HUES48 (cell line): Measurements from ENCODE around the gene GATA5.

Source experiments
- H3K27ac ChIP-seq: one replicate; pipeline ENCODE4 v1.7.0; 2013; ENCODE audit warnings: low read depth, low read length, inconsistent platforms
- H3K27me3 ChIP-seq: 2 replicates; pipeline ENCODE4 v1.6.1; 2013; ENCODE audit warnings: mild to moderate bottlenecking, low read length; ENCODE audit not compliant: control insufficient read depth, insufficient read depth
- H3K36me3 ChIP-seq: 2 replicates; pipeline ENCODE4 v1.6.1; 2013; ENCODE audit warnings: low read length; ENCODE audit not compliant: control insufficient read depth, insufficient read depth
- H3K4me1 ChIP-seq: 2 replicates; pipeline ENCODE4 v1.6.1; 2013; ENCODE audit warnings: mild to moderate bottlenecking, low read length; ENCODE audit not compliant: control insufficient read depth, insufficient read depth
- H3K4me3 ChIP-seq: 2 replicates; pipeline ENCODE4 v1.5.1; 2013; ENCODE audit warnings: mild to moderate bottlenecking, low read depth, low read length
- H3K9ac ChIP-seq: 2 replicates; pipeline ENCODE4 v1.6.1; 2013; ENCODE audit warnings: mild to moderate bottlenecking, low read depth, low read length, moderate library complexity
- H3K9me3 ChIP-seq: 2 replicates; pipeline ENCODE4 v1.6.1; 2013; ENCODE audit warnings: low read length; ENCODE audit not compliant: control insufficient read depth, insufficient read depth

GATA5 gene

DNA sequence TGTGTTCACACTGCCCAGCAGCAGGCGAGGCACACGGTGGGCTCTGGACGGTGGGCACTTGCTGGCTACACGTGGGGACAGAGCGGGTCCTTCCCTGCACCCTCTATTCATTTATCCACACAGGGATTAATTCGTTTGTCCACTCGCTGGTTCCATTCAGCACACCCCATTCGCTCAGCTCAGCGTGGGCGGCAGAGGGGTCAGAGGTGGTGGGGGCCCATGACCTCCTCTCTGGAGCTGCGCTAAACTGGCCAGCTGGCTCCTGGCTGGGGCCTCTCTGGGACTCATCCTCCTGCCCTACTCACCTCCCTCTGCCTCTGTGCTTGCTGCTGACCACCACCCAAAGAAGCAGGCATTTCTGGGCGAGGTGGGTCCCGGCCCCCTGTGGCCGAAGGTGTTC lies 27.0 kb downstream of the GATA5 start:
- no peaks in the 10 kb centered on the region for H3K36me3 ChIP-seq
- H3K27ac ChIP-seq: no peak overlapping the region
- H3K9ac ChIP-seq: no peak overlapping the region
- no peak overlapping the region for H3K4me3 ChIP-seq
- H3K9me3 ChIP-seq: no peaks in the 10 kb centered on the region
- no peaks in the 10 kb centered on the region for H3K4me1 ChIP-seq
- no peaks in the 10 kb centered on the region for H3K27me3 ChIP-seq

DNA sequence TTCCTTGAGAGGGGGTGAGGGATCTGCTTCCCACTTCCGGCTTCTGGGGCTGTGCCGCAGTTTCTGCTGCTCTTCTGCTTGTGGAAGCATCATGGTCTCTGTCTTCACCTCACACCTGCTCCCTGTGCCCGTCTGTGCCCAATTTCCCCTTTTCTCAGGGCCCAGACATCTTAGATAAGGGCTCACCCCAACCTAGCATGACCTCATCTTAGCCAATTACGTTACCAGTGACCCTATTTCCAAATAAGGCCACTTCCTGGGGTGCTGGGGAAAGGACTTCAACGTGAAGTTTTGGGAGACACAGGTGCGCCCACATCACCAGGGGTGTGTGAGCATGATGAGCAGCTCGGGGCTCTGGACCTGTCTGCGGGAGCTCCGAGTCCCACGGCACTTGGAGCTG lies 27.8 kb downstream of the GATA5 start:
- H3K27me3 ChIP-seq: no peaks in the 10 kb centered on the region
- no peaks in the 10 kb centered on the region for H3K9me3 ChIP-seq
- H3K9ac ChIP-seq: no peak overlapping the region
- H3K4me3 ChIP-seq: no peak overlapping the region
- no peaks in the 10 kb centered on the region for H3K4me1 ChIP-seq
- no peaks in the 10 kb centered on the region for H3K36me3 ChIP-seq
- H3K27ac ChIP-seq: no peak overlapping the region

DNA sequence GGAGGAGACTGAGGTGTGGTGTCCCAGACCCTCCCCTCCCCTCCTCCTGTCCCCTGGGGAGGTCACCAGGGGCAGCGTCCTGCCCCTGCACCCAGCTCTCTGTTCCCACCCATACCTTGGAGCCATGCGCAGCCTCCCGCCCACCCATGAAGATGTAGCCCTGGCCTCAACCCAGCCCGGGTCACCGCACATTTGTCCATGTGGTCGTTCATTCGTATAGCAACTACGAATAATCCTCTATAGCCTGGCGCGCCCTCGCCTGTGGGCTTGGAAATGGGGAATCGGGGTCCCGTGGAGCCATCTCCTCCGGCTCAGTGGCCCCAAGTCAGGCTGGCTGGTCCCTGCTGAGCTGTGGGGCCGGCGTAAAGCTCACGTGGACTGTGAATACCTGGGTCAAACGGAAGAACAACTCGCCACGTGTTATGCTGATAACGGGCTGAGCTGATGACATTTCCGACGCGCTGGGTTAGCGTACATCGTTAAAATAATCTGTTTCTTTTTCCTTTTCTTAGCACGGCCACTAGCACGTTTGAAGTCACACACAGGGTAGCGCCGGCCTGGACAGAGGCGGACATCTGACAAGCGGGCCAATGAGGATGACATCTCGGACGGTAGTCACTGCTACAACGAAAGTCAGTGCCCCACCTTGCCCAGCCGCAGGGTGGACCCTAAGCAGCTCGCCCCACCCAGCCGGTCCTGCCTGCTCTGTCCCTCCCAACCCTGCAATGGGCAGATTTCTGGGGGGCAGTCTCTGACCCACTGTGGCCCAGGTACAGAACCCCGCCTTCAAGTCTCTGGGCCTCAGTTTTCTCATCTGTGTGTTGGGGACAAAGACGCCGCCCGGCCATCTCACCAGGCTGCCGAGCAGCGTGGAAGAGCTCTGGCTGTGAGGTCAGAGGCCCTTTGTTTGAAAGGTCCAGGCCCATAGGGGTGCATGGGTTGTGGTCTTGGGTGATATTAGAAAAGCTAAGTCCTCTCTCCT lies 28.6 kb downstream of the GATA5 start:
- Histone ChIP-seq H3K27me3 (no peaks in the 10 kb centered on the region), H3K27ac (no peak overlapping the region), H3K4me1 (no peaks in the 10 kb centered on the region), H3K9ac (no peak overlapping the region), H3K4me3 (no peak overlapping the region), H3K9me3 (no peaks in the 10 kb centered on the region), H3K36me3 (no peaks in the 10 kb centered on the region)

- H3K4me3 ChIP-seq: no peak overlapping the region
- H3K9me3 ChIP-seq: no peaks in the 10 kb centered on the region
- no peak overlapping the region for H3K9ac ChIP-seq
- no peaks in the 10 kb centered on the region for H3K4me1 ChIP-seq
- no peaks in the 10 kb centered on the region for H3K27me3 ChIP-seq
- no peak overlapping the region for H3K27ac ChIP-seq
- H3K36me3 ChIP-seq: no peaks in the 10 kb centered on the region
These were observed 29.3 kb downstream of the GATA5 start for GRCh38 chr20:62446481-62446880.

DNA sequence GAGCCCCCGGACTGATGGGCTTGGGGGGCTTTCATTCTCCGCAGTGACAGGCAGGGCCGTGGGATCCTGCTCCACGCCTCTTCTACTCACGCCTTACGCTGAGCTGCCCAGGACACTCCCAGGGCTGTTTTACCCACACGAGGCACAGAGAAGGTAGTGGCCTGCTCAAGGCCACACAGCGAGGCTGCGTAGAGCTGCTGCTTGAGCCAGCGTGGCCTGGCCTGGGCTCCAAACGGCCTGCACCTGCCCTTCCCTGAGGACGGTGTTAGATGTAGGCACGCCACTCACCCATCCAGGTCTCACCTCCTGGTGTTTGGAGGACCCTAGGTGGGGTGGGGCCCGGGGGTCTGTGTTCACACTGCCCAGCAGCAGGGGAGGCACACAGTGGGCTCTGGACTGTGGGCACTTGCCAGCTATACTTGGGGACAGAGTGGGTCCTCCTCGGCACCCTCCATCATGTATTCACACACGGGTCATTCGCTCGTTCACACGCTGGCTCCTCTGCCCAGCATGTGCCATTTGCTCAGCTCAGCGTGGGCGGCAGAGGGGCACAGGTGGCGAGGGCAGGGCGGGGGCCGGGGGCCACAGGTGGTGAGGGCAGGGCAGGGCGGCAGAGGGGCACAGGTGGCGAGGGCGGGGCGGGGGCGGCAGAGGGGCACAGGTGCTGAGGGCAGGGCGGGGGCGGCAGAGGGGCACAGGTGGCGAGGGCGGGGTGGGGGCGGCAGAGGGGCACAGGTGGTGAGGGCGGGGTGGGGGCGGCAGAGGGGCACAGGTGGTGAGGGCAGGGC lies 30.0 kb downstream of the GATA5 start:
- Histone ChIP-seq H3K27me3 (no peaks in the 10 kb centered on the region), H3K4me1 (no peaks in the 10 kb centered on the region), H3K4me3 (no peak overlapping the region), H3K36me3 (no peaks in the 10 kb centered on the region), H3K9ac (no peak overlapping the region), H3K9me3 (no peaks in the 10 kb centered on the region), H3K27ac (no peak overlapping the region)

DNA sequence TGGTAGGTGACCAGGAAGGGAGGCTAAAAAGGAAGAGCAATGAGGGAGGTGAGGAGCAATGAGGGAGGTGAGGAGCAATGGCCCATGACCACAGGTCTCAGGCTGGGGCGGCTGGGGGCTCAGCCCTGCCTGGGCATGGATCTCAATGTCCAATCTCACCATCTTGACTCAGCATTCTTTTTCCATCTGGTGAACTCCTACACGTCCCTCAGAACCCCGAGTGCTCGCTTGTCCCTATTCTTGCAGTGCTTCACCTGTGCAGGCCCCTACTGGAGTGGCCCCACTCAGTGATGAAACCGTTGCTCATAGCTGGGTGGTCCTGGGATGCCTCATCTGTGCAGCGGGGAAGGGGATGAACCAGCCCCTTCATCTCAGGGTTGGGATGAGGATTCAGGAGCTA lies 31.5 kb downstream of the GATA5 start:
- Histone ChIP-seq H3K9ac (no peak overlapping the region), H3K4me3 (no peak overlapping the region), H3K4me1 (no peaks in the 10 kb centered on the region), H3K27me3 (no peaks in the 10 kb centered on the region), H3K36me3 (no peaks in the 10 kb centered on the region), H3K9me3 (no peaks in the 10 kb centered on the region), H3K27ac (no peak overlapping the region)

GRCh38 chr20:62441987-62442539 lies 33.7 kb downstream of the GATA5 start:
- H3K4me1 ChIP-seq: no peaks in the 10 kb centered on the region
- no peaks in the 10 kb centered on the region for H3K27me3 ChIP-seq
- H3K4me3 ChIP-seq: no peak overlapping the region
- no peak overlapping the region for H3K9ac ChIP-seq
- no peaks in the 10 kb centered on the region for H3K36me3 ChIP-seq
- H3K27ac ChIP-seq: no peak overlapping the region
- H3K9me3 ChIP-seq: no peaks in the 10 kb centered on the region

DNA sequence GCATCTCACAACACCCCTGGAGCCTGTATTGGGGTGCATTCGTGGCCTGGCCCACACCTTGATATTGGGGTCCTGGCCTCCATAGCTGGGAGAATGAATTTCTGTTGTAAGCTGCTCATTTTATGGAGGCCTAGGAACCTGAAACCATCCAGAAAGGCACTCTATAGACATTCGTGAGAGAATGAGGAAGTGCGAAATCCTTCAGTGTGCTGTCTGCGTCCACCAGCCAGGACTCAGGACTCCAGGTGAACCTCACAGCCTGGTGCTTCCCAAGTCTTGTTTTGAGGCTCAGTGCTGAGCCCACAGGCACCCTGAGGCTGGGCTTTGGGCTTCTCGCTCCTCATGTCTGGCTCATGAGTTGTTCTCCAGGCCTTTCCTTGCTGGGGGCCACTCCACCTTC lies 36.6 kb downstream of the GATA5 start:
- Histone ChIP-seq H3K4me3 (no peak overlapping the region), H3K9ac (no peak overlapping the region), H3K4me1 (no peaks in the 10 kb centered on the region), H3K27ac (no peak overlapping the region), H3K27me3 (no peaks in the 10 kb centered on the region), H3K36me3 (no peaks in the 10 kb centered on the region), H3K9me3 (no peaks in the 10 kb centered on the region)

DNA sequence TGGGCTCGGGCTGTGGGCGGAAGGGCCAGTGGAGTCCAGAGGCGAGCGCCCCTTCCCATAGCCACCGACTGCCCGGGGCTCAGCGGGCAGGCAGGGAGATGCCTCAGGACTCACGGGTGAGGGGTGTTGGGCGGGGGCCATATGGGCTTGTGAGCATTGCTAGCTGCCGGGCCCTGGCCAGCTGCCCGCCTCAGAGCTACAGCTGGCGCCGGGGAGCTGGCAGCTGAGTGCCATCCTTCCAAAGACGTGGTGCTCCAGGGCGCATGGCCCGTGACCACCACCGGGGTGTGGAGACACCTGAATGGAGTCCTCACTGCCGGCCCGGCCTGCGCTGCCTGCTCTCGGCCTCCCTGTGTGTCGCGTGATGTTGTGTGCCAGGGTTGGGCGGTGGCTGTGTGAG lies 37.9 kb downstream of the GATA5 start:
- Histone ChIP-seq H3K9me3 (no peaks in the 10 kb centered on the region), H3K9ac (no peak overlapping the region), H3K36me3 (no peaks in the 10 kb centered on the region), H3K27me3 (no peaks in the 10 kb centered on the region), H3K4me3 (no peak overlapping the region), H3K27ac (no peak overlapping the region), H3K4me1 (no peaks in the 10 kb centered on the region)

- H3K4me1 ChIP-seq: no peaks in the 10 kb centered on the region
- no peak overlapping the region for H3K27ac ChIP-seq
- no peaks in the 10 kb centered on the region for H3K27me3 ChIP-seq
- no peaks in the 10 kb centered on the region for H3K9me3 ChIP-seq
- H3K36me3 ChIP-seq: no peaks in the 10 kb centered on the region
- H3K4me3 ChIP-seq: no peak overlapping the region
- no peak overlapping the region for H3K9ac ChIP-seq
These were observed 38.3 kb downstream of the GATA5 start for GRCh38 chr20:62437496-62437895.

DNA sequence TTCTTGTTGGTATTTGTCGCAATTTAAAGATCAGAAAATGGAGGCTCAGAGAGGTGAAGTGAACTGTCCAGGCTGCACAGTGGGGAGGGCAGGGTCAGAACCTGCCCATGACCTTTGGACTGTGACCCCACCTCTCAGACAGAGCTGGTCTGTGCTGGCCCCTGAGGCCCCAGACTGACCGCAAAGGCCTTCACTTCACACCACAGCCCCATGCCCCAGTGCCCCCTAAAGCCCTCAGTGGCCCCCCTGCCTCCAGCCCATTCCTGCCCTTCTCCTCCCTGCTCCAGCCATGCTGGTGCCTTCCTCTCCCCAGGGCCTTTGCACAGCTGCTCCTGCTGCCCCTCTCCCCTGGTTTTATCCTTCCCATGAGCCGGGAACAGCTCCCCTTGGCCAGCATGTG lies 39.1 kb downstream of the GATA5 start:
- Histone ChIP-seq H3K9me3 (no peaks in the 10 kb centered on the region), H3K4me3 (no peak overlapping the region), H3K9ac (no peak overlapping the region), H3K27ac (no peak overlapping the region), H3K36me3 (no peaks in the 10 kb centered on the region), H3K27me3 (no peaks in the 10 kb centered on the region), H3K4me1 (no peaks in the 10 kb centered on the region)
